ENCODE results near the gene SLC44A5. TPM values are rescaled to one million over a fixed set of nuclear protein-coding genes. Genes with fewer than 3 reads are reported as not detected.

SLC44A5 gene
- total RNA-seq, 1 donor from 2014 or later: 0.21 TPM

DNA sequence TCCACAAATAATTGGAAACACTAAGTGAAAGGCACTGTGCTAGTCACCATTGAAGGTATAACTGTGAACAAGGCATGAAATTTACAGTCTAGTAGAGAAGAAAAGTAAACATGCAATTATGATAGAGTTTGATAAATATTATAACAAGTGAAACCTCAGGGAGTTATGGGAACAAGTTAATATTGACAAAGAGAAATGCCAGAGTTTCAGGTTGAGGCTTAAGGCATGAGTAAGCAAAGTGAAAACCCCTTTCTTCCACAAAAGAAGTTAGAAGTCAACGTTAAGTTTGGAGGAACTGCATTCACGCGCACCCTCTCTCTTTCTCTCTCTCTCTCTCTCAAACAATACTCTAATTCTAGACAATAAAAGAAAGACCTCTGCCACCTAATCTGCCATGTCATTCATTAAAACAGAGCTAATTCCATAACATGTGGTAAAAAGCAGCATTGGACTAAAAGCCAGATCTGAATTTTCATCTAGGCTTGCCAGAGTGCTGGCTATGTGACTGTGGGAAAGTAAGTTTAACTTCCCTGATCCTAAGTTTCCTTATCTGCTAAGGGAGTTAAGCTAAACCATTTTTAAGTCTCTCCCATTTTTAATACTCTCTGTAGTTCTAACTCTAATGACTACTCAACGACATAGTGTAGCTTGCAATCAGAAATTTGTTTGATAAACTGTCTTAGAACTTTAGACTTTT, 22.0 kb downstream of the SLC44A5 start:
- Mint-ChIP-seq H3K36me3 (ENCODE audit: unreplicated experiment) (no peaks in the 10 kb centered on the region), H3K27ac (ENCODE audit: unreplicated experiment) (no peak overlapping the region)
- TF ChIP-seq, protein P1, sequence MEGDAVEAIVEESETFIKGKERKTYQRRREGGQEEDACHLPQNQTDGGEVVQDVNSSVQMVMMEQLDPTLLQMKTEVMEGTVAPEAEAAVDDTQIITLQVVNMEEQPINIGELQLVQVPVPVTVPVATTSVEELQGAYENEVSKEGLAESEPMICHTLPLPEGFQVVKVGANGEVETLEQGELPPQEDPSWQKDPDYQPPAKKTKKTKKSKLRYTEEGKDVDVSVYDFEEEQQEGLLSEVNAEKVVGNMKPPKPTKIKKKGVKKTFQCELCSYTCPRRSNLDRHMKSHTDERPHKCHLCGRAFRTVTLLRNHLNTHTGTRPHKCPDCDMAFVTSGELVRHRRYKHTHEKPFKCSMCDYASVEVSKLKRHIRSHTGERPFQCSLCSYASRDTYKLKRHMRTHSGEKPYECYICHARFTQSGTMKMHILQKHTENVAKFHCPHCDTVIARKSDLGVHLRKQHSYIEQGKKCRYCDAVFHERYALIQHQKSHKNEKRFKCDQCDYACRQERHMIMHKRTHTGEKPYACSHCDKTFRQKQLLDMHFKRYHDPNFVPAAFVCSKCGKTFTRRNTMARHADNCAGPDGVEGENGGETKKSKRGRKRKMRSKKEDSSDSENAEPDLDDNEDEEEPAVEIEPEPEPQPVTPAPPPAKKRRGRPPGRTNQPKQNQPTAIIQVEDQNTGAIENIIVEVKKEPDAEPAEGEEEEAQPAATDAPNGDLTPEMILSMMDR (IDR thresholded peaks at IDR 0.05): no peak

GRCh38 chr1:75587692-75588091, 23.2 kb downstream of the SLC44A5 start:
- peaks cover 5% of the 10 kb centered on the region for H3K9me3 Mint-ChIP-seq (ENCODE audit: unreplicated experiment)
- TF ChIP-seq, protein P1 (IDR thresholded peaks at IDR 0.05): no peak
- H3K4me1 Mint-ChIP-seq (ENCODE audit: unreplicated experiment): no peaks in the 10 kb centered on the region
- H3K36me3 Mint-ChIP-seq (ENCODE audit: unreplicated experiment): no peaks in the 10 kb centered on the region
- H3K27me3 Mint-ChIP-seq (ENCODE audit: unreplicated experiment): no peaks in the 10 kb centered on the region
- H3K4me3 Mint-ChIP-seq (ENCODE audit: unreplicated experiment): no peak overlapping the region
- no peak for DNase-seq (ENCODE audit: extremely low spot score, unreplicated experiment)
- H3K27ac Mint-ChIP-seq (ENCODE audit: unreplicated experiment): no peak overlapping the region

More for the DNA sequence above, 22.0 kb downstream of the SLC44A5 start:
- no peaks in the 10 kb centered on the region for H3K4me1 Mint-ChIP-seq (ENCODE audit: unreplicated experiment)
- no peaks in the 10 kb centered on the region for H3K27me3 Mint-ChIP-seq (ENCODE audit: unreplicated experiment)
- H3K9me3 Mint-ChIP-seq (ENCODE audit: unreplicated experiment): peaks cover 12% of the 10 kb centered on the region
- no peak for DNase-seq (ENCODE audit: extremely low spot score, unreplicated experiment)
- H3K4me3 Mint-ChIP-seq (ENCODE audit: unreplicated experiment): no peak overlapping the region

DNA sequence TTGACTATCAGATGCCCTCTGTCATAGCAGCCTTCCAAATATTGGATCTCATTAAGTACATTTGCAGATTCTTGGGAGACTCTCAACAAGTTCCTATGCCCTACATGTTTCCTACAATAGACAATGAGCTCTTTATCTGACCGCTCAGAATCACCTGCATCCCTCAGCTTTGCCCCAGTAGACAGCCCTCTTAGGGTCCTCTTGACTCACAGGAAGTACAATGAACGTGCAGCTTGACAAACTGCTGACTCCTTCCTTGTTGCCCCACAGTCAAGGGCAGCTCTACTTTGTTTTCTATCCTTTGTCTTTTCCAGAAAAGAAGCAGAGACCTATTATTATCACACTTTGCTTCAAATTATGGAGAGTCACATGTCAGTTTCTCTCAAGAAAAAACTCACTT, 27.6 kb downstream of the SLC44A5 start:
- H3K36me3 Mint-ChIP-seq (ENCODE audit: unreplicated experiment): no peaks in the 10 kb centered on the region
- DNase-seq (ENCODE audit: extremely low spot score, unreplicated experiment): no peak
- no peak overlapping the region for H3K27ac Mint-ChIP-seq (ENCODE audit: unreplicated experiment)
- peaks cover 2% of the 10 kb centered on the region for H3K27me3 Mint-ChIP-seq (ENCODE audit: unreplicated experiment)
- H3K4me3 Mint-ChIP-seq (ENCODE audit: unreplicated experiment): no peak overlapping the region
- no peaks in the 10 kb centered on the region for H3K9me3 Mint-ChIP-seq (ENCODE audit: unreplicated experiment)
- no peaks in the 10 kb centered on the region for H3K4me1 Mint-ChIP-seq (ENCODE audit: unreplicated experiment)
- TF ChIP-seq, protein P1 (IDR thresholded peaks at IDR 0.05): no peak

GRCh38 chr1:75582725-75583261, 28.1 kb downstream of the SLC44A5 start:
- TF ChIP-seq, protein P1 (IDR thresholded peaks at IDR 0.05): no peak
- H3K36me3 Mint-ChIP-seq (ENCODE audit: unreplicated experiment): no peaks in the 10 kb centered on the region
- H3K27ac Mint-ChIP-seq (ENCODE audit: unreplicated experiment): no peak overlapping the region
- H3K4me3 Mint-ChIP-seq (ENCODE audit: unreplicated experiment): no peak overlapping the region
- DNase-seq (ENCODE audit: extremely low spot score, unreplicated experiment): no peak
- H3K4me1 Mint-ChIP-seq (ENCODE audit: unreplicated experiment): no peaks in the 10 kb centered on the region
- H3K27me3 Mint-ChIP-seq (ENCODE audit: unreplicated experiment): peaks cover 3% of the 10 kb centered on the region
- no peaks in the 10 kb centered on the region for H3K9me3 Mint-ChIP-seq (ENCODE audit: unreplicated experiment)

- peaks cover 3% of the 10 kb centered on the region for H3K27me3 Mint-ChIP-seq (ENCODE audit: unreplicated experiment)
- H3K27ac Mint-ChIP-seq (ENCODE audit: unreplicated experiment): no peak overlapping the region
- no peaks in the 10 kb centered on the region for H3K4me1 Mint-ChIP-seq (ENCODE audit: unreplicated experiment)
- TF ChIP-seq, protein P1 (IDR thresholded peaks at IDR 0.05): no peak
- no peaks in the 10 kb centered on the region for H3K9me3 Mint-ChIP-seq (ENCODE audit: unreplicated experiment)
- no peak overlapping the region for H3K4me3 Mint-ChIP-seq (ENCODE audit: unreplicated experiment)
- DNase-seq (ENCODE audit: extremely low spot score, unreplicated experiment): no peak
- no peaks in the 10 kb centered on the region for H3K36me3 Mint-ChIP-seq (ENCODE audit: unreplicated experiment)
These were observed 31.9 kb downstream of the SLC44A5 start for GRCh38 chr1:75579046-75579445.
